Neutrophil (primary cell): Measurements from ENCODE around the gene UNCX.
"Not testable (repeated sequence)": the region's sequence is repeated elsewhere in the genome, so short reads cannot be mapped to it uniquely, and the experiment has no call there.

Experiments used
- H3K27ac ChIP-seq: fragments of 200-600 bp; sonication (generic); 2 replicates; pipeline ENCODE4 v1.5.1; 2016; ENCODE audit warnings: mild to moderate bottlenecking, moderate library complexity
- H3K27me3 ChIP-seq: fragments of 200-600 bp; sonication (generic); 2 replicates; pipeline ENCODE4 v1.6.0; 2016; ENCODE audit warnings: mild to moderate bottlenecking
- H3K36me3 ChIP-seq: fragments of 200-600 bp; sonication (generic); 2 replicates; pipeline ENCODE4 v1.5.1; 2017
- H3K4me1 ChIP-seq, 2 experiments: fragments of 200-600 bp in 1 of 2; sonication (generic) in 1 of 2; 1 replicate in 1 of 2; 2 replicates in 1 of 2; pipeline versions ENCODE4 v1.5.1 to v1.6.1; 2013 to 2016; ENCODE audit warnings: low read depth in 1 of 2, low read length in 1 of 2, mild to moderate bottlenecking in 1 of 2, moderate library complexity in 1 of 2; ENCODE audit not compliant: control insufficient read depth in 1 of 2, insufficient read depth in 1 of 2
- H3K4me3 ChIP-seq, 2 experiments: fragments of 200-600 bp in 1 of 2; sonication (generic) in 1 of 2; 1 replicate in 1 of 2; 2 replicates in 1 of 2; pipeline ENCODE4 v1.5.1; 2013 to 2016; ENCODE audit warnings: low read depth in 1 of 2, low read length in 1 of 2, mild to moderate bottlenecking in 1 of 2, moderate library complexity in 1 of 2
- H3K9me3 ChIP-seq: fragments of 200-600 bp; sonication (generic); 2 replicates; pipeline ENCODE4 v1.5.1; 2016
- TF ChIP-seq, protein P1 (sequence below): fragments of 200-600 bp; sonication (generic); IDR thresholded peaks from 2 replicates; pipeline ENCODE4 v1.5.1; 2016; ENCODE audit warnings: antibody characterized with exemption

Gene UNCX

DNA sequence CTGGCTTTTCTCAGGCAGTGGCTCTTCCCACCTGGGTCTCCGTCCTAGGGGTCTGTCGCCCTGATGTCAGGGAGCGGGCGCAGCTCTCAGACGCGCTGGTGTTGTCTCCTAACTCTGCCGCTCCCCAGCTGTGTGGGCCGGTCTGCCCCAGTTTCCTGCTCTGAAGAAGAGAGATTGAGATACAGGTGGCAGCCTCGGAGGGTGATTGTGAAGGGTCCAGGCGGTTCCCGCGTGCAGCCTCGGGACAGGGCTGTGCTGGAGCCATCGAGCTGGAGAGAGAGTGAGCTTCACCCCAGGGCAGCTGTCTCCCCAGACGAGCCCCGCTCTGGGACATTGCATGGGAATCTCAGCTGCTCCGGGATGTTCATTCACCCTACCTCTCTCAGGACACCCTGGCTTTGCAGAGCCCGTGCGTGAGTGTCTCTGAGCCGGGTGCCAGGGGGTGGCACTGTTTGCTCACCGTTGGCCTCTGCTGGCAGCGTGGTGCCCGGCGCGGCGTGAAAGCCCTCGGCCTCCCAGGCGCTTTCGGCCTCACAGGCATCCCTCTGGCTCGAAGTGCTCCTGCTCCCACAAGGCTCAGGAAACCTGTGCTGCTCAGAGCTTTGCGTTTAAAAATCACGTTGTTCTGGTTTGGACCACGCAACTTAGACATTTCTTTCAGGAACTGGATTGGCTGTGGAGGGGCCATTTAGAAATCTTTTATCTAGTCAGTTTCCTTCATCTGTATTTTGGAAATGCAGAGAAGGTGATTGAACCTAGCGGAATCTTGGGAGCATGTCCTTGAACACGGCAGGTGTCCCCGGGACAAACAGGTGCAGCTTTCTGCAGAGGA is 38.9 kb upstream of the UNCX start:
- Histone ChIP-seq H3K4me3 (no peak overlapping the region), H3K27me3 (peaks cover 24% of the 10 kb centered on the region)
- TF ChIP-seq, protein P1, sequence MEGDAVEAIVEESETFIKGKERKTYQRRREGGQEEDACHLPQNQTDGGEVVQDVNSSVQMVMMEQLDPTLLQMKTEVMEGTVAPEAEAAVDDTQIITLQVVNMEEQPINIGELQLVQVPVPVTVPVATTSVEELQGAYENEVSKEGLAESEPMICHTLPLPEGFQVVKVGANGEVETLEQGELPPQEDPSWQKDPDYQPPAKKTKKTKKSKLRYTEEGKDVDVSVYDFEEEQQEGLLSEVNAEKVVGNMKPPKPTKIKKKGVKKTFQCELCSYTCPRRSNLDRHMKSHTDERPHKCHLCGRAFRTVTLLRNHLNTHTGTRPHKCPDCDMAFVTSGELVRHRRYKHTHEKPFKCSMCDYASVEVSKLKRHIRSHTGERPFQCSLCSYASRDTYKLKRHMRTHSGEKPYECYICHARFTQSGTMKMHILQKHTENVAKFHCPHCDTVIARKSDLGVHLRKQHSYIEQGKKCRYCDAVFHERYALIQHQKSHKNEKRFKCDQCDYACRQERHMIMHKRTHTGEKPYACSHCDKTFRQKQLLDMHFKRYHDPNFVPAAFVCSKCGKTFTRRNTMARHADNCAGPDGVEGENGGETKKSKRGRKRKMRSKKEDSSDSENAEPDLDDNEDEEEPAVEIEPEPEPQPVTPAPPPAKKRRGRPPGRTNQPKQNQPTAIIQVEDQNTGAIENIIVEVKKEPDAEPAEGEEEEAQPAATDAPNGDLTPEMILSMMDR, result no peak

DNA sequence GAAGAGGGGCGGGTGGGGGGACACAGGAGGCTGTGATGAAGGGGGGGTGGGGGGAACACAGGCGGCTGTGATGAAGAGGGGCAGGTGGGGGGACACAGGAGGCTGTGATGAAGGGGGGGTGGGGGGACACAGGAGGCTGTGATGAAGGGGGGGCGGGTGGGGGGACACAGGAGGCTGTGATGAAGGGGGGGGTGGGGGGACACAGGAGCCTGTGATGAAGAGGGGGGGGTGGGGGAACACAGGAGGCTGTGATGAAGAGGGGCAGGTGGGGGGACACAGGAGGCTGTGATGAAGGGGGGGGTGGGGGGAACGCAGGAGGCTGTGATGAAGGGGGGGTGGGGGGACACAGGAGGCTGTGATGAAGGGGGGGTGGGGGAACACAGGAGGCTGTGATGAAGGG is 36.2 kb upstream of the UNCX start:
- not testable (repeated sequence) for H3K4me3 ChIP-seq, H3K9me3 ChIP-seq, H3K27ac ChIP-seq, H3K36me3 ChIP-seq
- Histone ChIP-seq H3K4me1 (peaks cover 14 to 18% of the 10 kb centered on the region in 2 experiments), H3K27me3 (peaks cover 47% of the 10 kb centered on the region)

More for the DNA sequence above, 38.9 kb upstream of the UNCX start:
- H3K4me1 ChIP-seq, result peaks cover 15 to 22% of the 10 kb centered on the region in 2 experiments
- no peak overlapping the region for H3K27ac ChIP-seq
- H3K36me3 ChIP-seq, result no peaks in the 10 kb centered on the region
- H3K9me3 ChIP-seq, result no peaks in the 10 kb centered on the region

DNA sequence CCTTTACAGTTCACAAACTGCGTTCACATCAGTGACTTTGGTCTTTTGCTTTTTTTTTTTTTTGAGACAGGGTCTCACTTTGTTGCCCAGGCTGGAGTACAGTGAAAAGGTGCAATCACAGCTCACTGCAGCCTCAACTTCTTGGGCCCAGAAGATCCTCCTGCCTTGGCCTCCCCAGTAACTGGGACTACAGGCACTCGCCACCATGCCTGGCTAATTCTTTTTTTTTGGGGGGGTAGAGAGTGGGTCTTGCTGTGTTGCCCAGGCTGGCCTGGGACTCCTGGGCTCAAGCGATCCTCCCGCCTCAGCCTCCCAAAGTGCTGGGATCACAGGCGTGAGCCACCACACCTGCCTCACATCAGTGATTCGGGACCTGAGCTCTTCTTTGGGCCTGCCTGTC is 35.7 kb upstream of the UNCX start:
- TF ChIP-seq, protein P1, result no peak
- H3K4me3 ChIP-seq, result no peak overlapping the region
- H3K9me3 ChIP-seq, result no peaks in the 10 kb centered on the region
- H3K4me1 ChIP-seq, result peaks cover 9 to 12% of the 10 kb centered on the region in 2 experiments
- H3K36me3 ChIP-seq, result no peaks in the 10 kb centered on the region
- no peak overlapping the region for H3K27ac ChIP-seq
- H3K27me3 ChIP-seq, result peaks cover 52% of the 10 kb centered on the region

- Histone ChIP-seq H3K9me3 (no peaks in the 10 kb centered on the region), H3K36me3 (no peaks in the 10 kb centered on the region), H3K27me3 (peaks cover 59% of the 10 kb centered on the region), H3K4me1 (peaks cover 0 to under 1% of the 10 kb centered on the region in 2 experiments), H3K27ac (no peak overlapping the region), H3K4me3 (no peak overlapping the region)
- TF ChIP-seq, protein P1, result no peak
Measured at GRCh38 chr7:1197997-1198625, 34.6 kb upstream of the UNCX start.

GRCh38 chr7:1200045-1200444 is 32.6 kb upstream of the UNCX start:
- no peaks in the 10 kb centered on the region for H3K4me1 ChIP-seq
- H3K27ac ChIP-seq, result no peak overlapping the region
- H3K4me3 ChIP-seq, result no peak overlapping the region
- H3K9me3 ChIP-seq, result no peaks in the 10 kb centered on the region
- H3K36me3 ChIP-seq, result no peaks in the 10 kb centered on the region
- H3K27me3 ChIP-seq, result peaks cover 68% of the 10 kb centered on the region
- TF ChIP-seq, protein P1, result no peak

DNA sequence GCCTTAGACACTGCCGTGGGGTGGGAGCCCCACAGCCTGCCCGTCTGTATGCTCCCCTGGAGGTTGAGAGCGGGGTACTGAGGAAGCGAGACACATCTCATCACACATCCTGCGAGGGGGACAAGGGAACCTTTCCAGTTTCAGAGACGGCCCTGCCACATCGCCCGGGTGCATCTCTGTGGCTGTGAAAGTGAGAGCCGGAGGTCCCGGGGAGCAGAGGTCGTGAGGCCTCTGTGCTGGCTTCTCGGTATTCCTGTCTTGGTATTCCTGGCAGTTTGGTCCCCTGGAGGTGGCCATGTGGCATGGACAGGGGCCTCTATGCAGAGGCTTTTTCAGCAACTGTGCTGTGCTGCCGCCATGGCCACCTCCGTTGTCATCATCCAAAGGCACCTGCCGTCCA is 30.8 kb upstream of the UNCX start:
- no peak overlapping the region for H3K4me3 ChIP-seq

GRCh38 chr7:1202914-1203313 is 29.8 kb upstream of the UNCX start:
- H3K4me1 ChIP-seq, H3K36me3 ChIP-seq, H3K27ac ChIP-seq, H3K4me3 ChIP-seq, H3K9me3 ChIP-seq: not testable (repeated sequence)
- peaks cover 67% of the 10 kb centered on the region for H3K27me3 ChIP-seq

More for the DNA sequence above, 30.8 kb upstream of the UNCX start:
- peaks cover 72% of the 10 kb centered on the region for H3K27me3 ChIP-seq
- no peak overlapping the region for H3K27ac ChIP-seq
- no peaks in the 10 kb centered on the region for H3K36me3 ChIP-seq
- no peaks in the 10 kb centered on the region for H3K9me3 ChIP-seq
- TF ChIP-seq, protein P1, result no peak
- no peaks in the 10 kb centered on the region for H3K4me1 ChIP-seq
